GM20431 (cell line): ENCODE results near the gene PSMB1.

ENCODE experiments used
- in situ Hi-C: fragments of 300-500 bp; cut with MseI, MboI; formaldehyde crosslinking; loops from one replicate; pipeline ENCODE4 v1.15.0; 2020; ENCODE audit warnings: low sequenced_read_pairs; ENCODE audit not compliant: unreplicated experiment

PSMB1 gene

DNA sequence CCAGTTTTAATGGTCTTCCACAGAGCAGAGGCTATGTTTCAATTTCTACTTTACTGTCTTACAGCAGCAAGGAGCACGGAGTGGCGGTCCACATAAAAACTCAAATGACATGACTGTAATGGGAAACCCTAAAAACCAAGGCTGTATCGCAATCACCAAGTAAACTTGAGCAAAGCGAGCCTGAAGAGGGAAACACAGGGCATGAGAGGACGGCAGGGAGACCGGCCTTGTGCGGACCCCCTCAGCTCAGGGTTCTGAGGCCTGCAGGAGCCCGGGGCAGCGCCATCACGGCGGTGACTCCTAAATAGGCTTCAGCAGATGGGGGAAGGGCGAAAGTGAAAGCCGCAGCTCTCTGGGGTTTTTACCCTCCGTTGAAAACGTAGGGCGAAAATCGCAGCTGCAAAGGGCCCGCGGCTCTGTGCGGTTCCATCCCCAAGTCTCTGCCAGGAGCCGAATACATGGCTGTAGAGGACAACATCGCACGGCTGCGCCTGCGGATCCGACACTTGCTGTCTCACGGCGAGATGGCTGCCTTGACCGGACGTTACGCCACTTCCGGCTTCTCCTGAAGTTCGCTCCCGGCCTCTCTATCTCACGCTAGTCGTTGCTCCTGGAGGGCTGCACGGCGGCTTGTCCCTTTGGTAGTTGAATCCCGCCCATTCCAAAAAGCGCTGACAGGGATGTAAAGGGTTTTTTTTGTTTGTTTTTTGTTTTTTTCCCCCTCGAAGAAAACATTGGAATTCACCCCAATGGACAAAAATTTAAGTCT lies at the start of gene PSMB1:
Gene PSMB1 (minus strand): TSS at position 543 of the 769 bp plus-strand sequence. CDS start 65 bp downstream, at position 478.
- in situ Hi-C loops, result no loop called here

DNA sequence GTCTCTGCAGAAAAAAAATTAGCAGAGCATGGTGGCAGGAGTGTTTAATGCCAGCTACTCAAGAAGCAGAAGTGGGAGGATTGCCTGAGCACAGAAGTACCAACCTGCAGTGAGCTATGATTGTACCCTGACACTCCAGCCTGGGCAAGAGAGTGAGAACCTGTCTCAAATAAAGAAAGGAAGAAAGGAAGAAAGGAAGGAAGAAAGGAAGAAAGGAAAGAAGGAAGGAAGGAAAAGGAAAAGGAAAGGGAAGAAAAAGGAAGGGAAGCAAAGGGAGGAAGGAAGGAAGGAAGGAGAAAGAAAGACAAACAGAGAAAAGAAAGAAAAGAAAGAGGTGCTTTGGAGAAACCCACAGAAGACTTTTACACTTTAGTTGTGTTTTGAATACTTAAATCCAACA lies 44.2 kb upstream of the PSMB1 start:
- in situ Hi-C loops, result no loop called here

DNA sequence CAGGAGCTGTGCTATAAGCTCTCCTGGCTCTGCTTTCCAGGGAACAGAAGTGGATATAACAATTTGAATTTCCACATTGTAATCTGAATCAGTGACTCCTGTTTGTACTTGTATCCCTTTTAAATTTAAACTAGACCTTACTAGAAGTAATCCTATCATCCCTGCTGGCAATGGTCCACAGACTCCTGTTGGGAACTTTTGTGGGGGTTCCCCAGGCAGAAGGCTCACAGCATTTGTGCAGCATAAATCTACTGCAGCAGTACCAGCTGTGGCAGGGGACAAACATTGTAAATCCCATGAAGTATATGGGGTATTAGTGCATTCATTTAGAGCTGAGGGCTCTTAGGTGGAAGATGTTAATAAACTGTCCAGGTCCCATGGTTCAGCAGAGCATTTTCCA lies 43.3 kb upstream of the PSMB1 start:
- in situ Hi-C loops, result no loop called here

DNA sequence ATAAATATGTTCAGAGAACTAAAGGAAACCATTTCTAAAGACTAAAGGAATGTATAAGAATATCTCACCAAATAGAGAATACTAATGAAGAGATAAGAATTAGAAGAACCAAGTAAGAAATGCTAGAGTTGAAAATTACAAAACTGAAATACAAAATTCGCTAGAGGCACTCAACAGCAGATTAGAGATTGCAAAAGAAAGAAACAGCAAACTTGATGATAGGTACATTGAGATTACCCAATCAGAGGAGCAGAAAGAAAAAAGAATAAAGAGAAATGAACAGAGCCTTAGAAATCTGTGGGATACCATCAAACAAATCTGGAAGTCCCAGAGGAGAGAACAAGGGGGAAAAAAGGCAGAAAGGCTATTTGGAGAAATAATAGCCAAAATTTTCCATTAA lies 37.6 kb upstream of the PSMB1 start:
- in situ Hi-C loops, result no loop called here

DNA sequence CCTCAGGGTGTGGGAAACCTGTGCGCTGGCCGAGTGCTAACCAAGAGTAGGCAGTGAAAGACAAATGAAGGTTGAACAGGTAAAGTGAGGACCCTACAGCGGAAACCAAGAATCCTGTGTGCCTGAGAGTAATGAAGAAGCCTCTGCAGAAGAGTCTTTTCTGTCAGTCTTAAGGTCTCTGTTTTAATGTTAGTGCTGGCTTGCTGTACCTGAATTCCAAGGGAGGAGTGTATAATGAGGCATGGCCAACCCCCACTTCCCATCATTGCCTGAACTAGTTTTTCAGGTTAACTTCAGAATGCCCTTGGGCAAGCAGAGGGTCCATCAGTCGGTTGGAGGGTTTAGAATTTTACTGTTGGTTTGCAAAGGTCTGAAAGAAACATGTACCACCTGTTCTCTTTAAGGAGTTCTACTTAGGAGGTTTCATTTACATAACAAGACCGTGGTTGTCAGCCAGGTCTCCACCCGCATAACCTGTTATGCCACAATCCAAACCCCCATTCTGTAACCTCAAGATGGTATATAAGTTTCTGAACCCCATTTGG lies 31.9 kb upstream of the PSMB1 start:
- in situ Hi-C loops, result no loop called here

DNA sequence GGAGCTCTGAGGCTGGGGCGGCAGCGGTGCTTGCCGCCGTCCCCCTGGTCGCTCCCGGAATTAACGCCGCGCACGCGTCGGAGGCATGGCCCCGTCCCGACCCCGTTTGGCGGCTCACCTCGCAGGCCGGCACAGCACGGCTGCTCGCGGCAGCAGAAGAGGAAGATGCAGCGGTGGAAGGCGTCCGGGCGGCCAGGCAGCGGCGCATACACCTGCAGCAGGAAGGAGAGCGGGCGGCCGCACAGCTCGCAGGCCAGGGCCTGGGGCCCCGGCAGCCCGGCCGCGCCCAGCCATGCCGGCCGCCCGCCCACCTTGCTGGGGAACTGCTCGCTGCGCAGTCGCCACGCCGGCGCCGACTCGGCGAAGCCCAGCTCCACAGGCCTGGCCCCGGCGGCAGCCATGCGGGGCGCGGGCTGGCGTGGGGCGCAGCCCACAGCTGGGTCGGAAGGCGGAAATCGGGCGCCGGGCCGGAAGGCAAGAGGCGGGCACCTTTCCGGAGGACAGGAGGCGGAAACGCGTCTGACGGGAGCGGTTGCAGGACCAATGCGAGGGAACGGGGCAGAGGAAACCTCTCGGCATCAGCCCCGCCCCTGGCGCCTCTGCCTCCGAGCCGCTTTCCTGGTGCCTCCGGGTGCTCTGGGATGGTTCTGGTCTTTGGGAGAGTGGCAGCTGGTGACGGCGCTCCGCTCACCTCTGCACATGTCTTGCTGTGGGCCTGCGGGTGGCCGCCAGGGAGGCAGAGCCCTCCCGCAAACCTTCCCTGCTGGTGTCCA lies 31.3 kb upstream of the PSMB1 start, which contains the start of gene PDCD2:
Gene PDCD2 (minus strand): TSS at position 457 of the 773 bp plus-strand sequence. CDS start 56 bp downstream, at position 401.
- in situ Hi-C loops, result no loop called here

DNA sequence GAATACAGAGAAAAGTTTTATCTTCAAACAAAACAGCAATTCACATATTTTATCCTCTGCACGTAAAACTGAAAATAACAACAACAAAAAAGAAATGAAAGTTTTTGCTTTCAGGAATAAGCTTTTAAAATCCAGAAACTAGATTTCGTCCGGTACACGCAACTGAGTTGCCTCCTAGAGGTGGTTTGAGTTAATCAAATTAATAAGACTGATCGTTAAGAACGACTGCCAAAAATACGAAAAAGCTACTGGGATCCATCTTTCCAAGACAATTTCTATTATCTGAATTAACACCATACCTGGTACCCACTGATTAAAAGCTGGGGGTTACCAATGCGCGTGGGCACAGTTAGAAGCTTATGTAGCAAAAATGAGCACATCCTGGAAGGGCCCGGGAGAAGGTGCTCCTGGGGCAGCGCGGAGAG lies 30.7 kb upstream of the PSMB1 start:
- in situ Hi-C loops, result no loop called here

DNA sequence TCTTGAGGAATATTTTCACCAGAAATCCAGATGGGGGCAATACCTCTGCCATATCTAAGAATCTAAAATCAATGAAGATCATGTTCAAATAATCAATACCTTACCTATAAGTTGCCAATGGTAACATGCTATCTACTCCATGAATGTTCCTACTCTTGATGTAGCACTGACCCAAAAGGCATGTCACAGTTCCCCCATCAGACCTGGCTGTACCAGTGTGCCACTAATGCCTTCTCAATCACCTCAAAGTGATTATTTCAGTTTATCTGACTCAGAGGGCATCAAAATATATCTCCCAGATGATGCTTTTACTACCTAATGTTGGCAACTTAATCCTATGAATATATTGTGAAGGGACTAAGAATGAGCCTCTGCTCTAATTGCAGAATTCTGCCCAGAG lies 25.8 kb upstream of the PSMB1 start:
- in situ Hi-C loops, result no loop called here

DNA sequence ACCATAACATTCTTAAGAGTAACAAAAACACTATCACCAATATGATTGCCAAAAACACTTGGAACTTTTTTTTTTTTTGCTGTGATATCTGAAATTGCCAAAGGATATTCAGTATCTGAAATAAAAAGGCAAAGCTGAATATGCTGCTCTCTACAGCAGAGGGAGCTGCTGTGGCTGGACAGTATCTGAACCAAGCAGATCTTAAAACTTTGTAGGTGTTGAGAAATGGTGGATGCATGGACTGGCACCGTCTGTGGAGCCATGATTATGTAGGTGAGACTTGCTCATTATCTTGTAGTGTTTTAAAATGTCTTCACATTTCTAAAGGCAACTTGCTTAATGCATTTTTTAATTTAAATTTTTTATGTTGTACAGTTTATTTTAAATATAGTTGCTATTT lies 22.1 kb upstream of the PSMB1 start:
- in situ Hi-C loops, result no loop called here

DNA sequence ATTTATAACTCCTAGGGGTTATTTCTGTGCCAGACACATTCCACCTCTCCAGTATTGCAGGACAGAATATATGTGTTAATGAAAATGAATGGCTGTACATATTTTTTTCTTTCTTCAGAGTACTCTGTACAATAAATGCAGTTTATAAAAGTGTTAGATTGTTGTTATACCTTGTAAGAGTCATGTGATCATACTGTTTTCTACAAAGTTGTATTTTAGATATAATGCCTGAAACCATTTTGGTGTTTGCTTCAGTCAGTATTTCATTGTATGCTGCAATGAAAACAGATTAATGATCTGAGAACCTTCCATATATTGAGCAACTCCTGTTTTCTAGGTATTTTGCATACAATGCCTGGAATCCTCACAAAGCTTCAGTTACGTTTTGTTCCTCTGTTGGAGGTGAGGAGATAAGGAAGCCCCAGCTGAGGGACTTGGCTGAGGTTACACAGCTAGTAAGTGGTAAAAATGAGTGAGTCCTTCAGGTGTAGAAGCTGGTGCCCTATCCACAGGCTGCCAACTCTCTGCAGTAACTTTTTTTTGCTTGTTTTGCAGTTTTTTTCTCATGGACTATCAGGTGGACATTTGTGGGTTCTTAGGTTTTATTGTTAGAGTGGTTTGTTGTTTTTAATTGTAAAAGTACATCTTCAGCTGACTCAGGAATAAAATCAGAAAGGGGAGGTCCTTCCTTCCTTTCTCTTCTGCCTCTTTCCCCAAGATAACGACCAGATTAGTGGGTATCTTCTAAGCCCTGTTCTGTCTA lies 19.8 kb upstream of the PSMB1 start:
- in situ Hi-C loops, result no loop called here

DNA sequence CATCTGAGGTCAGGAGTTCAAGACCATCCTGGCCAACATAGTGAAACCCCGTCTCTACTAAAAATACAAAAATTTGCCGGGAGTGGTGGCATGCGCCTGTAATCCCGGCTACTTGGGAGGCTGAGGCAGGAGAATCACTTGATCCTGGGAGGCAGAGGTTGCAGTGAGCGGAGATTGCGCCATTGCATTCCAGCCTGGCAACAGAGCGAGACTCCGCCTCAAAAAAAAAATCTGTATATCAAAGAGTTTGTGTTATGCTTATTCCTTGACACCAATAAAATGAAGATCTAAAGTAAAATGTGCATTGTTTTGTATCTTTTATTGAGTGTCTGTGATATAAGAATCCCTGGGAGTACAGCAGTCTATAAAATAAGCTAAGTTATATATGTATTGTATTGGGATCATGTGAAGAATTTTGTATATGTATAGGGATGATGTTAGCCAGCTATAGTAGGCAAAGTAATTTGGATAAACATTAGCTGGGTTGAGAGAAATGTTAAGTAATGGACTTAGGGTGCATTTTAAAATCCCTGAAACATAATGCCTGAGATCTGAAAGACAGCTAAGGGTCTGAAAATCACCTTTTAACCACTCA lies 11.9 kb upstream of the PSMB1 start:
- in situ Hi-C loops, result no loop called here

DNA sequence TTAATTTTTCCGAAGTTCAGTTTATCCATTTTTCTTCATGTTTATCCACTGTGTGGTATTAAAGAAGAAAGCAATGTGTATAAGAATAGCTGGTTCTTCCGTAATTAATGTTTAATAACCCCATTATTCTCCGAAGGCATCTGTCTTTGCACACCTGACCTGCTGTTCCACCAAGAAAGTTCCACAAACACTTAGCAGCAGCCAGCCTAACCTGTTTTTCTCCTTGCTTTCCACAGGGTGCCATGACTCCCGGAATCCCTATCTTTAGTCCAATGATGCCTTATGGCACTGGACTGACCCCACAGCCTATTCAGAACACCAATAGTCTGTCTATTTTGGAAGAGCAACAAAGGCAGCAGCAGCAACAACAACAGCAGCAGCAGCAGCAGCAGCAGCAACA lies 8.4 kb upstream of the PSMB1 start:
- in situ Hi-C loops, result no loop called here

DNA sequence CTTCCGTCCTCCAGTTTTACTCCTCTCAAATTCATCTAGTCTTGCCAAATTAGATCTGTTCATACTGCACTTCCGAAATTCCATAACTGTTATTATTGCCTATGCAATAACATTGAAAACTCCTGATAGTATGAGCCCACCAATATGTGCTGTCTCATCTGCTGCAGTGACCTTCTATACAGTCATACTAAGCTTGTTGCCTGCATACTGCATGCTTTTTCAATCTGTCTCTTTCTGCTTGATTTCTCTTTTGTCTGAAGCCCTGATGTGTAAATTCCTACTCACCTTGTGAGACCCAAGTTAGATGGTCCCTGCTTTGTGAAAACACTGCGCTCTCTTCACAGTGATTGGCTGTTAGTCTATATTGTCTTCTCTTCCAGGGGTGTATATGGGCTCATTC lies 2.2 kb upstream of the PSMB1 start:
- in situ Hi-C loops, result no loop called here

DNA sequence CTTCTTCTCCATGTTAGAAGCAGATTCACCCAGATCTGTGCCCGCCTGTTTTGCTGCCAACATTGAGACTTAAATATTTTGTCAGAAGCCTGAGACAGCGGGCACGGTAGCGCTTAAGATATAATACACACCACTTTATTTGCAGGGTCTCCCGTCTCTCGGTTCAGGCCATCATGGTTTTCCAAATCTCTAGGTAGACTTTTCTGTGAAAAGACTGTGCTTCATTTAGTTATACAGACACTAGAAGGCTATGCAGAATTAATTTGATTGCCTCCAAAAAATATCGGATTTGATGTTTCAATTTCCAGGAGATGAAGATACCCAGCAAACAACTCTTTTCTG lies 1.7 kb upstream of the PSMB1 start:
- in situ Hi-C loops, result no loop called here

DNA sequence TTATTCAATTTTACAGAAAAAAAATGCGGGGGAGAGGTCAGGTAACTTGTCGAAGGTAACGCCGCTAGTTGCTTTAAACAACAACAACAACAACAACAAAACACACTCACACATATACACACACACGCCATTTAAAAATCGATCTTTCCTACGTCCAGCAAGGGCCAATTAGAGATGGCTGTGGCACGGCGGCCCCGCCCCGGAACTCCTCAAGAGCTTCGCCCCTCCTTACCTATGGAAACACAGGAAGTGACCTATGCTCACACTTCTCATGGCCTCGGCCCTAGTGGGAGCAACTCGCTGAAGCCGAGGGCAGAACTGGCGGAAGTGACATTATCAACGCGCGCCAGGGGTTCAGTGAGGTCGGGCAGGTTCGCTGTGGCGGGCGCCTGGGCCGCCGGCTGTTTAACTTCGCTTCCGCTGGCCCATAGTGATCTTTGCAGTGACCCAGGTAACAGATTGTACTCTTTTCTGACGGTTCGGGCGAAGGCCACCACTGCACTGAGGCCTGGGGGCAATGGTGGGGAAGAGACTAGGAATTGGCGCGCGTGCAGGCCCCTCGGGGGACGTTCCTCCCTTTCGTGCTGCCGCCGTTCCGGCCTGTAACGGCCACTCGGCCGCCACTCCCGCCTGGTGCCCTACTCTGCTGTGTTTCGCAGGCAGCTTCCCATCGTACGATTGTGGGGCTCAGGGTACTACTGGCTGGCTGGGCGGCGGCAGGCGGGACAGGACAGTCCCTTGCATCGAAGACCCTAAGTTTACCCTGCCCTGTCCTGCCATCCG lies 1.1 kb upstream of the PSMB1 start, which contains the start of gene TBP:
Gene TBP (plus strand): TSS at position 357 of the 783 bp plus-strand sequence. CDS start 2,661 bp downstream, outside the sequence.
- in situ Hi-C loops, result no loop called here

DNA sequence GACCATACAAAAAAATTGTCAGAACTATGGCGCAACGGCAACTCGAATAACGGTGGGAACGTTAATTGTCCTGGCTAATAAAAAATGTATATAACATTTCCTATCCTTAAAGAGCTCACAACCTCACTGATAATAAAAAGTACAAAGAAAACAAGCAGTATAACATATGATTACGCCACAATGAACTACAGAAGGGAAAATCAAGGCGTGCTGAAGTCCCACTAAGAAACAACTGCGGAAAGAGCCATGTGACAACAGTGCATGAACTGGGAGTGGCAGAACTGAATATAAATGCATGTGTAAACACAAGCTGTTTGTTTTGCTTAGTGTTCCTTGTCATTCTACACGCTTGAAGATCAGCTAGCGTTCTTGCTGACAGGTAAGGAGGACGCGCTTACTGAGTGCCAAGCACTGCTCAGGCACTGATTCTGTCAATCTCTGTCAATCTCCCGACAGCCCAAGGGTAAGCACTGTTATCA lies 466 bp upstream of the PSMB1 start:
- in situ Hi-C loops, result no loop called here

DNA sequence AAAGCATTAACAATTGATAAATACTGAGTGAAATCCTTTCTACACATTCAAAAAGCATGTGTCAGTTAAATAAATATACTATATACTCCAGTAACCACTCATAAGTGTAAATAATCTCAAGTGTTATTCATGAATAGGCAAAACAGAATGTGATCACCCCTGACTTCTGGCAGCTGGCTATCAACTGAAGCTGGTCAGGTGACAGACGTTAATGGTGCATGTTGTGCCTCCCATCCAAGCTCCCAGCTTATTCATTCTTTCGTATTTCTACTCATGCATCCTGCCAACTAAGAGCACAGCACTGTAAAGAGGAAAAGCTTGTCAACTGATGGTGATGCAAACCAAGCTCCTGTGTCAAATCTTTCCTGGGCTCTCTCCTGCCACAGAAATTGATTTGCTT lies 7.7 kb downstream of the PSMB1 start:
- in situ Hi-C loops, result no loop called here

DNA sequence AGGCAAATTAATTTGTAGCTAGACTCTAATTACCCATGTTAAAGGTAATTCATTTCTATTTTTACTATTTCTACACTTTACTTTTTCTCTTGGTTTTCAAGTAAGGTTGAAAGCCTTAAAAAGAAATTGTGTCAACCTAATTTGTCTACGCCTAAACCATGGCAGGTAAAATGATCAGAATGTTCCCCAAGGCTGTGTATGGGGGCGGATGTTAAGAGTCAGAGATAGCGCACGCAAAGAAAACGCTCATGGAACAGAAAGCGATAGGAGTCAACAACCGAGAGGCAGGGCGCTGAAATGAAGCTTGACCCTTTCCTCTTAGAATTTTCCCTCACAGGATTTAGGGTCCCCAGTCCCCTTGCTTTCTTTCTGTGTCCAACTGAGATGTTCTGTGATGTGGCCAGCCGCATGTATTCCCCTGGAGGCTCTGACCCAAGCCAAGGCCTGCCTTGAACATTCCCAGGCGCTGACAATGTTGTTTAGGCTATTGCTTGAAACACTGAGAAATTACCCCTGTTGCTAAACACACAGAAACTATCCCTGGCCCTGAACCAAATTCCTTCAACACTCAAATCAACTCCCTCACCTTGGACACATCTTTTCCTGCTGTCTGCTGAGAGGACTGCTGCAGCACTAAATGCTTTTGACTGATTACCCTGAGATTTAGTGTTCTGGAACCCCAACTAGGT lies 10.9 kb downstream of the PSMB1 start:
- in situ Hi-C loops, result no loop called here

DNA sequence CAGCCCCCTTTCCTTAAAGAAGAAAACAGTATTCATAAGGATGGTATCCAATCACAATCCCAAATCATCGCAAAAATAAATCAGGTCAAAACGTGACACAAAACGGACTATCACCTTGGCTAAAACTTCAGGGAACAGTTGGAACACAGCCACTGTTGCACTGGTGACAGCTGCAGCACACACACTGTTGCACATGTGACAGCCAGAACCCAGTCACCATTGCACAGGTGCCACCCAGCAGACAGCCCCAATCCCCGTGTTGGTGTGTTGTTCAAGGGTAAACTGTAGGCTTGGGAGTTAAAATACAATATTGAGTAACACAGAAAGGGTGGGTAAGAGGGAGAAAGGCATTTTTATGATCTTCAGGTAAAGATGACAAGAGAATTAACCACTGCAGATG lies 15.8 kb downstream of the PSMB1 start:
- in situ Hi-C loops, result no loop called here
